Left lung (tissue), 10 donors: ENCODE measurements around the gene CAPN5. TPM values are rescaled to one million over a fixed set of nuclear protein-coding genes. Genes with fewer than 3 reads are reported as not detected.
A peak's percentile ranks its signal among the peaks of the same experiment; 100 is the strongest.

ENCODE experiments used
- ATAC-seq: fragments of 200-7000 bp; cut with Tn5 transposase; one replicate; pipeline ENCODE4 v1.9.1; 2020; ENCODE audit warnings: moderate library complexity
- DNase-seq, 4 donors: peaks; one replicate each; pipeline ENCODE4 v3.0.0-alpha.2; 2013 to 2020
- H3K27ac ChIP-seq, 2 donors: fragments of 200-600 bp; sonication (generic) in 1 of 2; one replicate each; pipeline versions ENCODE4 v1.5.0 to v1.8.0; 2020 to 2021
- H3K27me3 ChIP-seq, 2 donors: fragments of 200-600 bp; sonication (generic) in 1 of 2; one replicate each; pipeline versions ENCODE4 v1.5.0 to v1.8.0; 2020 to 2021
- H3K36me3 ChIP-seq, 2 donors: fragments of 200-600 bp; sonication (generic) in 1 of 2; one replicate each; pipeline versions ENCODE4 v1.5.0 to v1.8.0; 2020 to 2021
- H3K4me1 ChIP-seq, 2 donors: fragments of 200-600 bp; one replicate each; pipeline ENCODE4 v1.8.0; 2021
- H3K4me3 ChIP-seq, 2 donors: fragments of 200-600 bp; sonication (generic) in 1 of 2; one replicate each; pipeline versions ENCODE4 v1.5.0 to v1.8.0; 2020 to 2021; ENCODE audit warnings: mild to moderate bottlenecking in 1 of 2
- H3K9me3 ChIP-seq, 2 donors: fragments of 200-600 bp; sonication (generic) in 1 of 2; one replicate each; pipeline versions ENCODE4 v1.5.0 to v1.8.0; 2020 to 2021
- intact Hi-C, 2 donors: fragments of 100-400 bp; cut with DNase I; formaldehyde crosslinking; loops; one replicate each; pipeline versions ENCODE4 v1.11.2 to v1.14.2; 2022
- polyA plus RNA-seq, 6 donors: library from polyadenylated mRNA; unstranded; fragments of 120-200 nt; gene quantifications; one replicate each; pipeline ENCODE4 v1.2.1, GENCODE V29; 2013; ENCODE audit not compliant: insufficient read length in 6 of 6
- total RNA-seq, 2 donors: library from RNA; stranded (reverse); fragmentation: NEBNext Ultra II Directional; extraction: Animal tissue kit (Norgen Biotek cat#: 25700); gene quantifications; one replicate each; pipeline ENCODE4 v1.2.1, GENCODE V29; 2021
- TF ChIP-seq, protein P1 (sequence below), 2 donors: fragments of 200-600 bp; sonication (generic) in 1 of 2; IDR thresholded peaks; one replicate each; pipeline versions ENCODE4 v1.5.0 to v1.8.0; 2021; ENCODE audit warnings: antibody characterized with exemption in 2 of 2
- donor health status: DM: no; HTN: yes; CAD: no.
- donor health status: DM: no; HTN: no; CAD: no.

Gene CAPN5
- total and polyA plus RNA-seq, 8 donors = 11.7 to 32.9 (median 24.8) TPM

DNA sequence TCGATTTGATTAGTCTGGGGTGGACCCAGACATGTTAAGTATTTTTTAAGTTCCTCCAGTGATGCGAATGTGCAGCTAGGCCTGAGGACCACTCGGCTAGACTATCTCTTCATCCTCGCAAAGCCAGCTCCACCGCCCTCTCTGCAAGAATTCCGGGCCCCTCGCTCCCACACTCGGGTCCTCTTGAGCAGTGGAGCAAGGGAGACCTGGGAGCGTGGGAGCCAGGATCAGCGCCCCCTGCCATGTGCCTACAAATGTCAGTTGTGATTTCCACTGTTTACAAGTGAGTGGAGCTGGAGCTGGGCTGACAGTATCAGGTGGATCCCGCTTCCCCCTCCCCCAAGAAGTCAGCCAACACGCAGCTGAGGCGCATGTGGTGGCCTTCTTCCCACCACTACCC is 25.9 kb upstream of the CAPN5 start:
- Histone ChIP-seq H3K4me1 (peaks cover 7 to 16% of the 10 kb centered on the region in 2 donors), H3K4me3 (no peak overlapping the region), H3K27me3 (peaks cover 14 to 84% of the 10 kb centered on the region in 2 donors), H3K36me3 (no peaks in the 10 kb centered on the region), H3K27ac (no peak overlapping the region), H3K9me3 (no peaks in the 10 kb centered on the region)
- TF ChIP-seq, protein P1, sequence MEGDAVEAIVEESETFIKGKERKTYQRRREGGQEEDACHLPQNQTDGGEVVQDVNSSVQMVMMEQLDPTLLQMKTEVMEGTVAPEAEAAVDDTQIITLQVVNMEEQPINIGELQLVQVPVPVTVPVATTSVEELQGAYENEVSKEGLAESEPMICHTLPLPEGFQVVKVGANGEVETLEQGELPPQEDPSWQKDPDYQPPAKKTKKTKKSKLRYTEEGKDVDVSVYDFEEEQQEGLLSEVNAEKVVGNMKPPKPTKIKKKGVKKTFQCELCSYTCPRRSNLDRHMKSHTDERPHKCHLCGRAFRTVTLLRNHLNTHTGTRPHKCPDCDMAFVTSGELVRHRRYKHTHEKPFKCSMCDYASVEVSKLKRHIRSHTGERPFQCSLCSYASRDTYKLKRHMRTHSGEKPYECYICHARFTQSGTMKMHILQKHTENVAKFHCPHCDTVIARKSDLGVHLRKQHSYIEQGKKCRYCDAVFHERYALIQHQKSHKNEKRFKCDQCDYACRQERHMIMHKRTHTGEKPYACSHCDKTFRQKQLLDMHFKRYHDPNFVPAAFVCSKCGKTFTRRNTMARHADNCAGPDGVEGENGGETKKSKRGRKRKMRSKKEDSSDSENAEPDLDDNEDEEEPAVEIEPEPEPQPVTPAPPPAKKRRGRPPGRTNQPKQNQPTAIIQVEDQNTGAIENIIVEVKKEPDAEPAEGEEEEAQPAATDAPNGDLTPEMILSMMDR (IDR thresholded peaks at IDR 0.05) = no peak
- DNase-seq (no peak), ATAC-seq (no peak)
- intact Hi-C loops = no loop called here

DNA sequence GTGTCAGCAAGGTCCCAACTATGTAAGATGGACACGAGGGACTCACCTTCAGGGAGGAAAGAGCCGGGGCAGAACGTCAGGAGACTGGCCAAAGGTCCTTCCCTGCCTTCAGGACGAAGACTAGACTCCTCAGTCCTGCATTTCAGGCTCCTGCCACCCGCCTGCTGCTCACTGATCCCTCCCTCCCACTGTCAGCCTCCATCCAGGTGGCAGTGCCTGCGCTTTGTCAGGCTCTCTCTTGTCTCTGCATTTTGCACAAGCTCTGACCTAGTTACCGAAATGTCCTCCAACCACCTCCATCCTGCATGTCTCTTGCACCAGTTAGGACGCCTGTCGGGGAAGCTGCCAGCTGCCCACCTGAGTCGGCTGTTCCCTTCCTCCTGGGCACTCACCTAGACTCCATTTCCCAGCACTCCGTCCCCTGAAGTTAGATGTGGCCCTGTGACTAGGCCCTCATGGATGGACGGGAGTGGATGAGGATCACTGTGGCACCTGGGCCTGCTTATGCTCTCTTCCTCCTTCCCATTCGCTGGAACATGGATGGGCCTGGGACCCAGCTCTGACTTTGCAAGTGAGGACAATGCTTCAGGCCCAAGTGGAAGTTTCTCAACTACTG is 24.6 kb upstream of the CAPN5 start:
- Histone ChIP-seq H3K4me3 (no peak overlapping the region), H3K9me3 (no peaks in the 10 kb centered on the region), H3K27me3 (peaks cover 14 to 82% of the 10 kb centered on the region in 2 donors), H3K4me1 (peaks cover 7 to 27% of the 10 kb centered on the region in 2 donors), H3K27ac (no peak overlapping the region), H3K36me3 (no peaks in the 10 kb centered on the region)
- DNase-seq = no peak
- TF ChIP-seq, protein P1 (IDR thresholded peaks at IDR 0.05) = no peak
- ATAC-seq = no peak
- intact Hi-C loops = no loop called here

DNA sequence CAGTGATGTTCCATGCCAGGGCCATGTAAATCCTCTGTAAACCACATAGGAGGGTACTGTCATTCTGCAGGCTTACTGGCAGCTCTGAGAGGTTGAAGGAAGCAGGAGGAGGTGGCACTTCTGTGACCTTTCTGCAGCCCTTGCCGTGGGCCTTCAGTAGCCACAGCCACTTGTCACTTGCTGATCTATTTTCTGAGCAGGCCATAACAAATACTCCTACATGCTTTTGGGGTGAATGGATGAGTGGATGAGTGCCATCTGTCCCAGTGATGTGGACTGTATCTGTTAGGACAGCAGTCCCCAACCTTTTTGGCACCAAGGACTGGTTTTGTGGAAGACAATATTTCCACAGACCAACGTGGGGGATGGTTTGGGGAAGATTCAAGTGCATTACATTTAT is 22.4 kb upstream of the CAPN5 start:
- H3K27ac ChIP-seq = no peak overlapping the region
- peaks cover 14 to 65% of the 10 kb centered on the region in 2 donors for H3K27me3 ChIP-seq
- intact Hi-C loops = no loop called here
- ATAC-seq (no peak), DNase-seq (no peak)
- TF ChIP-seq, protein P1 (IDR thresholded peaks at IDR 0.05) = no peak
- no peaks in the 10 kb centered on the region for H3K9me3 ChIP-seq
- H3K4me3 ChIP-seq = no peak overlapping the region
- peaks cover 6 to 28% of the 10 kb centered on the region in 2 donors for H3K4me1 ChIP-seq
- no peaks in the 10 kb centered on the region for H3K36me3 ChIP-seq

DNA sequence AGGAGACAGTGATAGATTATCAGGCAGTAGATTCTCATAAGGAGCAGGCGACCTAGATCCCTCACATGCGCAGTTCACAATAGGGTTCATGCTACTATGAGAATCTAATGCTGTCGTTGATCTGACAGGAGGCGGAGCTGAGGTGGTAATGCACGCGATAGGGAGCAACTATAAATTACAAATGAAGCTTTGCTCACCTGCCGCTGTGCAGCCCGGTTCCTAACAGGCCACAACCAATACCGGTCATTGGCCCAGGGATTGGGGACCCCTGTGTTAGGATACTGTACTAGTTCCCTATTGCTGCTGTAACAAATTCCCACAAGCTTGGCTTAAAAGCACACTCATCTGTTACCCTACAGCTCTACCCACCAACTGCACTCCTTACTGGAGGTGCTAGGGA is 21.9 kb upstream of the CAPN5 start:
- H3K9me3 ChIP-seq = no peaks in the 10 kb centered on the region
- H3K4me1 ChIP-seq = peaks cover 3 to 22% of the 10 kb centered on the region in 2 donors
- H3K4me3 ChIP-seq = no peak overlapping the region
- ATAC-seq = no peak
- intact Hi-C loops = loop anchor here in 1 of 2 donors (5.0 kb wide), 1 partner anchor 42 kb away; no protein-coding TSS in a partner anchor
- no peaks in the 10 kb centered on the region for H3K36me3 ChIP-seq
- no peak overlapping the region for H3K27ac ChIP-seq
- no peak for DNase-seq
- peaks cover 8 to 60% of the 10 kb centered on the region in 2 donors for H3K27me3 ChIP-seq
- TF ChIP-seq, protein P1 (IDR thresholded peaks at IDR 0.05) = no peak

DNA sequence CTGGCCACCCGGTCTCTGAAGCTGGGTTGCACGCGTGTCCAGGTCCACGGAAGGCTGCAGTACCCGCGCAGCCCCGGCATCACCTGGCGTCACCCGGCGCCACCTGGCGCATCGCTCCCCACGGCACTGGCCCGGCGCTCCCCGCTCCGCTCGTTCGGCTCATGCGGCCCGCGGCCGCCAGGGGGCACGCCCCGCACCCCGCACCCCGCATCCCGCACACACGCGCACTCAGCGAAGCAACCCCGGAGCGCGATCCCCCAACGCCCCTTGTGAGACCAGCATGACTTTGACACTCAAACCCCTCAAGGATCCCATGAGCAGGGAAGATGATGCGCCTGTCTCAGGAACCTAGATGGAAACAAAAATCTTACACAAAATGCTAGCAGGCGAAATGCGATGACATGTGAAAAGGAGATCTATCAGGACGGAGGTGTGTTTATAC is 20.7 kb upstream of the CAPN5 start:
- DNase-seq (peak in 2 of 4 donors; percentile 56 to 88), ATAC-seq (peak; percentile 75)
- intact Hi-C loops = loop anchor here in 1 of 2 donors (5.0 kb wide), 1 partner anchor 41 kb away; no protein-coding TSS in a partner anchor
- Histone ChIP-seq H3K27me3 (peaks cover 0 to 48% of the 10 kb centered on the region in 2 donors), H3K27ac (no peak overlapping the region), H3K4me1 (peaks cover 0 to 15% of the 10 kb centered on the region in 2 donors), H3K9me3 (no peaks in the 10 kb centered on the region), H3K36me3 (no peaks in the 10 kb centered on the region), H3K4me3 (no peak overlapping the region)
- TF ChIP-seq, protein P1 (IDR thresholded peaks at IDR 0.05) = peak; percentile 52 to 74
